Suprapubic skin (tissue), 4 donors: ENCODE results near the gene SMG7. TPM values are rescaled to one million over a fixed set of nuclear protein-coding genes. Genes with fewer than 3 reads are reported as not detected.

ENCODE experiments used
- DNase-seq, 2 donors: peaks; one replicate each; pipeline ENCODE4 v3.0.0-alpha.2; 2019; ENCODE audit warnings: low spot score in 2 of 2
- H3K27ac ChIP-seq: fragments of 200-600 bp; sonication (generic); one replicate; pipeline ENCODE4 v1.5.1; 2019
- H3K27me3 ChIP-seq: fragments of 200-600 bp; sonication (generic); one replicate; pipeline ENCODE4 v1.5.1; 2019
- H3K36me3 ChIP-seq: fragments of 200-600 bp; sonication (generic); one replicate; pipeline ENCODE4 v1.5.1; 2019
- H3K4me1 ChIP-seq: fragments of 200-600 bp; sonication (generic); one replicate; pipeline ENCODE4 v1.5.1; 2019
- H3K4me3 ChIP-seq: fragments of 200-600 bp; sonication (generic); one replicate; pipeline ENCODE4 v1.5.1; 2019; ENCODE audit warnings: mild to moderate bottlenecking
- H3K9me3 ChIP-seq: fragments of 200-600 bp; sonication (generic); one replicate; pipeline ENCODE4 v1.5.1; 2019
- CTCF ChIP-seq, 2 donors: fragments of 200-600 bp in 1 of 2; fragments of 450-650 bp in 1 of 2; sonication (generic) in 1 of 2; IDR thresholded peaks; one replicate each; pipeline ENCODE4 v1.5.1; 2016 to 2019; ENCODE audit warnings: antibody characterized with exemption in 2 of 2, mild to moderate bottlenecking in 1 of 2, moderate library complexity in 1 of 2
- EP300 ChIP-seq: sonication (generic); formaldehyde crosslinking; IDR thresholded peaks from one replicate; pipeline ENCODE4 v1.6.1; 2017; ENCODE audit warnings: antibody characterized with exemption
- POLR2A ChIP-seq, 2 donors: fragments of 450-650 bp; IDR thresholded peaks; one replicate each; pipeline ENCODE4 v1.6.1; 2017; ENCODE audit warnings: antibody characterized with exemption in 2 of 2, mild to moderate bottlenecking in 2 of 2, moderate library complexity in 2 of 2
- POLR2AphosphoS5 ChIP-seq, 3 donors: sonication (generic); formaldehyde crosslinking; IDR thresholded peaks; one replicate each; pipeline ENCODE4 v1.6.1; 2017; ENCODE audit warnings: antibody characterized with exemption in 3 of 3
- WGBS: methylation state at CpG from one replicate; pipeline ENCODE4 v1.1.5; 2018; 5-methylcytosine and 5-hydroxymethylcytosine counted together
- total RNA-seq, 4 donors: library from RNA; depleted of rRNA; stranded (reverse); fragments of >200 nt; gene quantifications; one replicate each; pipeline ENCODE4 v1.1.0, GENCODE V29; 2016

SMG7 gene
- total RNA-seq, 4 donors from 2014 or later: 34.4 to 65.3 (median 41.8) TPM

DNA sequence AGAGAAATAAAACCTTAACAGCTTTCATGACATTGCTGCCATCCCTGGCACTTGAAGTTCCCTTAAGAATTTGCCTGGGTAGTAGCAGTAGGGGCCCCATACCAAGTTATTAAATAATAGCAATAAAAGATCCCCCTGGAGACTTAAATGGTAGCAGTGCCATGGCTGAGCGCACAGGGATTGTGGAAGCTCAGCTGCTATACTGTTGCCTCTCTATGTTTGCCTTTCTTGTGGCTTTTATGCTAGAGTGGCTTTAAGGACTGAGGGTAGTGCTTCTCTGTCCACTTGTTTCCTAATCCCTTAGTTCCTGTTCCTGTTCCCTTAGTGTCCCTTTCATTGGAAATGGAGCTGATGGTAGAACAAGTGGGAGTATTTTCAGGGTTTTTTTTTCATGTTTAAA lies 75.8 kb downstream of the SMG7 start:
- no peaks in the 10 kb centered on the region for H3K27me3 ChIP-seq
- H3K4me3 ChIP-seq: no peak overlapping the region
- H3K9me3 ChIP-seq: no peaks in the 10 kb centered on the region
- H3K36me3 ChIP-seq: peaks cover 93% of the 10 kb centered on the region
- H3K4me1 ChIP-seq: peaks cover 3% of the 10 kb centered on the region
- no peak for DNase-seq
- H3K27ac ChIP-seq: no peak overlapping the region
- 90% methylated on average over 1 of the region's 1 CpG for WGBS
- TF ChIP-seq POLR2A (IDR thresholded peaks at IDR 0.05) (no peak), CTCF (IDR thresholded peaks at IDR 0.05) (no peak), POLR2AphosphoS5 (IDR thresholded peaks at IDR 0.05) (no peak), EP300 (no peak)

- H3K36me3 ChIP-seq: peaks cover 92% of the 10 kb centered on the region
- no peak overlapping the region for H3K27ac ChIP-seq
- no peaks in the 10 kb centered on the region for H3K4me1 ChIP-seq
- no peaks in the 10 kb centered on the region for H3K27me3 ChIP-seq
- TF ChIP-seq POLR2AphosphoS5 (IDR thresholded peaks at IDR 0.05) (no peak), POLR2A (IDR thresholded peaks at IDR 0.05) (no peak), CTCF (IDR thresholded peaks at IDR 0.05) (no peak), EP300 (no peak)
- DNase-seq: no peak
- no peaks in the 10 kb centered on the region for H3K9me3 ChIP-seq
- 39% methylated on average over 3 of the region's 3 CpGs for WGBS
- H3K4me3 ChIP-seq: no peak overlapping the region
These were observed 78.6 kb downstream of the SMG7 start for GRCh38 chr1:183550915-183551314.

GRCh38 chr1:183551924-183552323 lies 79.6 kb downstream of the SMG7 start:
- Histone ChIP-seq H3K4me1 (no peaks in the 10 kb centered on the region), H3K27me3 (no peaks in the 10 kb centered on the region)
- WGBS: 94% methylated on average over 9 of the region's 9 CpGs

GRCh38 chr1:183552441-183552840 lies 80.1 kb downstream of the SMG7 start:
- 86% methylated on average over 7 of the region's 7 CpGs for WGBS
- Histone ChIP-seq H3K9me3 (no peaks in the 10 kb centered on the region), H3K4me1 (no peaks in the 10 kb centered on the region), H3K36me3 (peaks cover 77% of the 10 kb centered on the region), H3K27ac (no peak overlapping the region), H3K27me3 (no peaks in the 10 kb centered on the region), H3K4me3 (no peak overlapping the region)
- TF ChIP-seq CTCF (IDR thresholded peaks at IDR 0.05): no peak
- TF ChIP-seq POLR2AphosphoS5 (IDR thresholded peaks at IDR 0.05): no peak
- TF ChIP-seq POLR2A (IDR thresholded peaks at IDR 0.05): no peak
- TF ChIP-seq EP300: no peak
- no peak for DNase-seq

More at GRCh38 chr1:183551924-183552323, 79.6 kb downstream of the SMG7 start:
- no peak for DNase-seq
- TF ChIP-seq EP300 (no peak), POLR2A (IDR thresholded peaks at IDR 0.05) (no peak), CTCF (IDR thresholded peaks at IDR 0.05) (no peak), POLR2AphosphoS5 (IDR thresholded peaks at IDR 0.05) (no peak)
- Histone ChIP-seq H3K36me3 (peaks cover 81% of the 10 kb centered on the region), H3K27ac (no peak overlapping the region), H3K4me3 (no peak overlapping the region), H3K9me3 (no peaks in the 10 kb centered on the region)

GRCh38 chr1:183552891-183553290 lies 80.6 kb downstream of the SMG7 start:
- DNase-seq: no peak
- WGBS: 83% methylated on average over 6 of the region's 6 CpGs
- Histone ChIP-seq H3K27ac (no peak overlapping the region), H3K36me3 (peaks cover 77% of the 10 kb centered on the region), H3K9me3 (no peaks in the 10 kb centered on the region), H3K4me3 (no peak overlapping the region), H3K27me3 (no peaks in the 10 kb centered on the region), H3K4me1 (no peaks in the 10 kb centered on the region)
- no peak for TF ChIP-seq POLR2A (IDR thresholded peaks at IDR 0.05)
- TF ChIP-seq POLR2AphosphoS5 (IDR thresholded peaks at IDR 0.05): no peak
- TF ChIP-seq EP300: no peak
- no peak for TF ChIP-seq CTCF (IDR thresholded peaks at IDR 0.05)
